D721Med (cell line): ENCODE data around the gene KIF1A.

ENCODE experiments used
- DNase-seq: peaks from one replicate; pipeline ENCODE4 v3.0.0; 2011; ENCODE audit warnings: low spot score; ENCODE audit not compliant: insufficient read length
- FAIRE-seq: peaks from 2 replicates; lab custom pipeline; 2011; peaks lifted over from hg19 to GRCh38; lab: Jason Lieb, UNC
- TF ChIP-seq, protein P1 (sequence below): IDR thresholded peaks from 2 replicates; pipeline ENCODE4 v1.5.1; 2012; ENCODE audit warnings: mild to moderate bottlenecking, control low read depth; ENCODE audit not compliant: insufficient read depth; ENCODE audit errors: missing control alignments

The KIF1A gene

DNA sequence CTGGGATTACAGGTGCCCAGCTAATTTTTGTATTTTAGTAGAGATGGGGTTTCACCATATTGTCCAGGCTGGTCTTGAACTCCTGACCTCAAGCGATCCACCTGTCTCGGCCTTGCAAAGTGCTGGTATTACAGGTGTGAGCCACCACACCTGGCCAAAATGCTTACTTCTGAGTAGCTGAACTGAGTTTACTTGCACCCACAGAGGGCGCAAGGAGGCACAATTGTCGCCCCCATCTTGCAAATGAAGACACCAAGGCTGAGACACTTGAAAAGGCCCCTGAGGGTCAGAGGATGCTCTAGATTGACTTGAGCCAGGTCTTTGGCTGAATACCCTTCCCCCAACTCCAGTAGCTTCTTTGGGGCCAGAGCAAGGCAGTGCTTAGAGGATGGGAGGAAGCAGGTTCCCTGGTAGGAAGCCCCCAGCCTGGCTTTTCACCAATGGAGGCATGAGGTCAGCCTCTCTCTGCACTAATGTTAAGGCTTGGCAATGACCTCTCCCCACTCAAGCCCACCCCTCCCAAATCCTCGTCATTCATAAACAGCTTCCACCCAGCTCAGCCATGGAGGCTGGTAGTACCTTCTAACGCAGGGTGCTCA is 14.5 kb upstream of the KIF1A start:
- no peak for DNase-seq
- TF ChIP-seq, protein P1, sequence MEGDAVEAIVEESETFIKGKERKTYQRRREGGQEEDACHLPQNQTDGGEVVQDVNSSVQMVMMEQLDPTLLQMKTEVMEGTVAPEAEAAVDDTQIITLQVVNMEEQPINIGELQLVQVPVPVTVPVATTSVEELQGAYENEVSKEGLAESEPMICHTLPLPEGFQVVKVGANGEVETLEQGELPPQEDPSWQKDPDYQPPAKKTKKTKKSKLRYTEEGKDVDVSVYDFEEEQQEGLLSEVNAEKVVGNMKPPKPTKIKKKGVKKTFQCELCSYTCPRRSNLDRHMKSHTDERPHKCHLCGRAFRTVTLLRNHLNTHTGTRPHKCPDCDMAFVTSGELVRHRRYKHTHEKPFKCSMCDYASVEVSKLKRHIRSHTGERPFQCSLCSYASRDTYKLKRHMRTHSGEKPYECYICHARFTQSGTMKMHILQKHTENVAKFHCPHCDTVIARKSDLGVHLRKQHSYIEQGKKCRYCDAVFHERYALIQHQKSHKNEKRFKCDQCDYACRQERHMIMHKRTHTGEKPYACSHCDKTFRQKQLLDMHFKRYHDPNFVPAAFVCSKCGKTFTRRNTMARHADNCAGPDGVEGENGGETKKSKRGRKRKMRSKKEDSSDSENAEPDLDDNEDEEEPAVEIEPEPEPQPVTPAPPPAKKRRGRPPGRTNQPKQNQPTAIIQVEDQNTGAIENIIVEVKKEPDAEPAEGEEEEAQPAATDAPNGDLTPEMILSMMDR = no peak
- no peak for FAIRE-seq

DNA sequence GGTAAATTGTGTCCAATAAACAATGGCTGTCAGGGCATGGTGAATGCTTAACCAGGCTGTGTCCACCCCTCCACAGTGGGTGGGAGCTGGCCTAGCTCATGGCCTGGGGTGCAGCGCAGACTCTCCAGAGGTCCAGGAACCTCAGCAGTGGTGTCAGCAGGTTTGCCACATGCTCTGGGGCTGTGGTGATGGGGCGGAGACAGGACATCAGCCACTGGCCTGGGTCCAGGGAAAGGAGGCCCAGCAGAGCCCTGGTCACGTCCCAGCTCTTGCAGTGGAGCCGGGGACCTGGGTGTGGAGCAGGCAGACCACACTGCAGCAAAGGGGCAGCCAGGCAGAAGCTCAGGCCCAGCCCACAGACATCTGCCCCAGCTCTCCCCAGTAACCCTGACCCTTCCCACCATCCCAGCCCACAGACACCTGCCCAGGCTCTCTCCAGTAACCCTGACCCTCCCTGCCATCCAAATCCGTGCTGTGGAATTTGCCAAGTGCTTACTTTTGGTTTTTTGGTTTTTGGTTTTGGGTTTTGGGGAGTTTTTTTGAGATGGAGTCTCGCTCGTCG is 13.8 kb upstream of the KIF1A start:
- DNase-seq (no peak), FAIRE-seq (no peak)
- TF ChIP-seq, protein P1 = no peak

DNA sequence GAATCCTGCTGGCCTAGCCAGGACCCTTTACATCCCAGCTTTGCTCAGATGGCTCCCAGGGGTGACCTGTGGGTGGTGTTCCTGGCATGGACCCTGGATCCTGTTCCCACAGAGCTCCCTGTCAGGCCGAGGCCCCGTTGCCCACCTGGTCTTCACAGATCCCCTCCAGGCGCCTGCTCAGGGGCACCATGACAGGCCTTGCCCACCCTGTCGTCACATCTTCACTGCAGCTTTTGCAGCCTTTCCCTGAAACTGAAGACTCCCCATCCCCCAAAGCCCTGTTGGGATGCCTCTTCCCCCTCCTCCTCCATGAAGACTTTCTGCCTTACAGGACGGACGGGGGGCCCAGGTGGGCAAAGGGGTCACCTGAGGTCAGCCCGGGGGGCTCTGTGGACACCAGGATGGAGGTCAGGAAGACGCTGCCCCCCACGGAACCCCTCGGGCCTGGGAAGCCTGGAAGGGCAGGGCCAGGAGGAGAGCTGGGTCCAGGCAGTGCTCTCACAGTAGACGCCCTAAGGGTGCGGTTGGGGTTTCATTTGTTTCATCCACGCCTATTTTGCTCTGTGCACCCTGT is 13.0 kb upstream of the KIF1A start:
- TF ChIP-seq, protein P1 = no peak
- FAIRE-seq = no peak
- DNase-seq = no peak

DNA sequence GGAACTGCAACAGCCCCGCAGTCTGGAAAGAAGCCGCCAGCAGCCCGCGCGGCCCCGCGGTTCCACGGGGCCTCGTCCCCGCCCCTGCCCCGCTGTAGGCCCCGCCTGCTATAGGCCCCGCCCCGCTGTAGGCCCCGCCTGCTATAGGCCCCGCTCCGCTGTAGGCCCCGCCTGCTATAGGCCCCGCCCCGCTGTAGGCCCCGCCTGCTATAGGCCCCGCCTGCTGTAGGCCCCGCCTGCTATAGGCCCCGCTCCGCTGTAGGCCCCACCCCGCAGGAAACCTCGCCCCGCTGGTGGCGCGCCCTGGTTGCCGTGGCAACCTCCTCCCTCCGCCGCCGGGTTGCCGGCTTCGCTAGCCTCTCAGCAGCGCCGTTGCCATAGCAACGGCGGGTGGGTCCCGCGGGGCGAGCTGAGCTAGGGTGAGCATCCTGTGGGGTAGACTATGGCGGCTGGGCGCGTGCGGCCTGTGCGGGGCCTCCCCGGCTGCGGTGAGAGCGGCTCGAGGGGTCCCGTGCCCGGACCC is 12.2 kb upstream of the KIF1A start:
- TF ChIP-seq, protein P1 = no peak
- no peak for FAIRE-seq
- DNase-seq = peak; percentile 77

DNA sequence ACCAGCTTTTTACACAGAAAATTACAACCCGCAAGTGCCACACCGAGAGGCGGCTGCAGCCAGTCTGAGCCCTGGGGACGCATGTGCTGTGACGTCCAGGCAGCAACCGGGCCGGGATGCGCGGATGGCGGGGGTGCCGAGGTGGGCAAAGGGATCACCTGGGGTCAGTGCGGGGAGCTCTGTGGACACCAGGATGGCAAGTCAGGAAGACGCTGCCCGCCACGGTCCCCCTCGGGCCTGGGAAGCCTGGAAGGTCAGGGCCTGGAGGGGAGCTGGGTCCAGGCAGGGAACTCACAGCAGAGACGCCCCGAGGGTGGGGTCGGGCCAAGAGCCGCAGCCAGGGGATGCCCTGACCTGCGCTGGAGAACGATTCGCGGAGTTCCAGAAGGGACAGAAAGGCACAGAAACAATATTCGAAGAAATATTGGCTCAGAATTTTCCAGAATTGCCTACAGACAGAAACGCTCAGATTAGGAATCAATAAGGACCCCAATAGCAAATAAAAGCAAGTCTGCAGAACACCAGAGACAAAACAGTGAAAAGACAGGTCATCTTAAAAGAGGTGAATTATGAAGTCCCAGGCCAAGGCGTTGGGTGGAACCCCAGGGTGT is 11.7 kb upstream of the KIF1A start:
- TF ChIP-seq, protein P1 = no peak
- DNase-seq (no peak), FAIRE-seq (no peak)

DNA sequence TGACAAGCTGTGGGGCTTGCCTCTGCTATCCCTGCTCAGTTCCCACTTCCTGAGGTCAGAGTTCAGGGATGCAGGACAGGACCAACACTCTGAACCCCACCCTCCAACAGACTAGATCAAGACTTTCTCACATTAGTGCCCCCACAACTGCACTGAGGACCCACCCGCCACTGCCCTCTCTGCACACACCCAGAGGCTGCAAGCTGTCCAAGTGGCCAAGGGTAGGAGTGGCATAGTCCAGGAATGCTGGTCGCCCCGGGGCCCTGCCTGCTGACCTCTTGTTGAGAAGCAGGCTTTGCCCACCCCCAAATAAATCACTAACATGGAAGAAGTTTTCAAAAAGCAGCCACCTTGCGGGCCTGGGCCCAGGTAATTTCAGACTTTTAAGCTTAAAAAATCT is 5.5 kb upstream of the KIF1A start:
- TF ChIP-seq, protein P1 = no peak
- DNase-seq = no peak
- no peak for FAIRE-seq
